K562 (cell line): ENCODE measurements around the gene ID1. TPM values are rescaled to one million over a fixed set of nuclear protein-coding genes. Genes with fewer than 3 reads are reported as not detected.

Source experiments
- CCNT2 ChIP-seq: IDR thresholded peaks from 2 replicates; pipeline ENCODE4 v1.6.1; 2011; ENCODE audit warnings: borderline replicate concordance, low read depth, mild to moderate bottlenecking, moderate library complexity, mixed read lengths, low read length; ENCODE audit not compliant: insufficient read length; ENCODE audit errors: extremely low read depth
- HNRNPLL ChIP-seq: fragments of 200-400 bp; formaldehyde crosslinking; IDR thresholded peaks from 2 replicates; pipeline ENCODE4 v1.6.1; 2017; ENCODE audit warnings: low read length, low read depth, mild to moderate bottlenecking; ENCODE audit not compliant: poor library complexity, severe bottlenecking
- ILK ChIP-seq: fragments of 450-650 bp; IDR thresholded peaks from 2 replicates; pipeline ENCODE4 v1.6.1; 2016; ENCODE audit warnings: missing genetic modification characterization, low read depth, mild to moderate bottlenecking, missing compliant biosample characterization, moderate library complexity, borderline replicate concordance
- NR0B1 ChIP-seq: fragments of 450-650 bp; IDR thresholded peaks from one replicate; pipeline ENCODE4 v1.6.1; 2018; ENCODE audit warnings: mild to moderate bottlenecking, moderate library complexity; ENCODE audit not compliant: partially characterized antibody
- TSC22D4 ChIP-seq: fragments of 450-650 bp; IDR thresholded peaks from 2 replicates; pipeline ENCODE4 v1.6.1; 2016; ENCODE audit warnings: missing genetic modification characterization, missing biosample characterization, control low read depth
- XRCC4 ChIP-seq: IDR thresholded peaks from one replicate; pipeline ENCODE4 v1.6.1; 2011; ENCODE audit not compliant: insufficient read depth, insufficient read length; ENCODE audit errors: extremely low read depth
- ZFP36 ChIP-seq: fragments of 150-350 bp; IDR thresholded peaks from 2 replicates; pipeline ENCODE4 v1.6.1; 2018; ENCODE audit warnings: low read length, low read depth; ENCODE audit not compliant: partially characterized antibody
- polyA plus RNA-seq, 8 experiments: library from polyadenylated mRNA; depleted of rRNA in 4 of 8; stranded (reverse) in 5 of 8; unstranded in 3 of 8; fragments of >200 nt; fragmentation: Nextera tagmentation in 2 of 8; fragmentation: Illumina TruSeq in 1 of 8; extraction: Ambion mirVana in 2 of 8; extraction: Trizol in 1 of 8; gene quantifications; 2 replicates each; pipeline versions ENCODE4 v1.2.1 to v1.2.3, GENCODE V29; 2011 to 2014; ENCODE audit warnings: inconsistent platforms in 1 of 8, missing spikeins in 1 of 8
- total RNA-seq, 7 experiments: library from RNA; depleted of rRNA in 6 of 7; stranded (reverse); fragments of >200 nt in 6 of 7; fragmentation: Illumina TruSeq in 2 of 7; extraction: Trizol in 2 of 7; gene quantifications; 2 replicates each; pipeline versions ENCODE4 v1.2.1 to v1.2.3, GENCODE V29; 2011 to 2021; ENCODE audit warnings: low replicate concordance in 1 of 7
- TF ChIP-seq, protein P1 (sequence below), 2 experiments: fragments of 200-800 bp in 1 of 2; sonication (Bioruptor generic) in 1 of 2; sonication (generic) in 1 of 2; formaldehyde crosslinking in 1 of 2; IDR thresholded peaks in 1 of 2; conservative IDR thresholded peaks in 1 of 2; 2 replicates each; pipeline versions ENCODE4 v1.5.0 to v1.6.1; 2016 to 2020; ENCODE audit warnings: missing compliant biosample characterization in 1 of 2, missing genetic modification characterization in 1 of 2, missing genetic modification reagents in 1 of 2
- TF ChIP-seq, protein P2 (sequence below): fragments of 200-600 bp; sonication (generic); IDR thresholded peaks from one replicate; pipeline ENCODE4 v1.6.1; 2012; ENCODE audit warnings: mild to moderate bottlenecking, low read depth, low read length, inconsistent platforms

ID1 gene
- total and polyA plus RNA-seq, 9 of the 15 experiments (the other 6 are each of a cell fraction or from before 2014, with no cell fraction given): 1.4 to 358 (median 65.0) TPM

DNA sequence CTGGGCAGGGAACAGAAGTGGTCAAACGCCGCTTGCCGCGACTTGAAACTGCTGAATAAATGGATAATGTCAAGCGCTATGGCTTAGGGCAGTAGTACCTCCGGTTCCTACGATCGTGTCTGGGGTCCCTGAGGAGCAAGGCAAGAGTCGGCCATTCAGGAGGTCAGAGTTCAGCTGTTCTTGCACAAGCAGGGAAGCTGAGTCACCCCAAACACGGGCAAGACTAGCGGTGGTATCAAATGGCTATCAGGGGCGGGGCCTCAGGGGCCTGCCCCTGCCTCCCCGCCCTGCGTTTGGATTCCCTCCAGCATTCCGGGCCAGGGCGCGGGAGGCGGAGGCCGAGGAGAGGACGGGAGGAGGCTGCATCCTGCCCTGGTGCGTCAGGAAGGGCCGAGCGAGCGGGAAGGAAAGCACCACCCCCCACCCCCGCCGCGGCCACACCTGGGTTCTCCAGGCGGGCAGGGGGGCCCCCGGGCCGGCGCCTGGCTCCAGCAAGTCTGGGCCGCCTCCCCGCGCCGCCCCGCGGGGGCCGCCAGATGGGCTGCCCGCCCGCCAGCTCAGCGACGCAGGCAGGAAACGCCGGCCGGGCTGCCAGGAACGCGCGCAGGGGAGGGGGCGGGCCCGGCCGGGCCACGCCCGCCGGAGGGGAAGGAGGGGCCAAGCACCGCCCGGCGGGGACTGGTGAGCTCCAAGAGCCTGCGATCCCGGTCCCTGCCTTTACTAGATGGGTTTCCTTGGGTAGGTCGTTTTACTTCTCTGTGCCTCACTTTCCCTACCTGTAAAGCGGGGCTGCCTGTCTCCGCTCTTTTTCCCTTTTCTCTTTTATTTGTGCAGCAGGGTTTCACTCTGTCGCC is 32.2 kb upstream of the ID1 start (continued):
- TF ChIP-seq, protein P1, sequence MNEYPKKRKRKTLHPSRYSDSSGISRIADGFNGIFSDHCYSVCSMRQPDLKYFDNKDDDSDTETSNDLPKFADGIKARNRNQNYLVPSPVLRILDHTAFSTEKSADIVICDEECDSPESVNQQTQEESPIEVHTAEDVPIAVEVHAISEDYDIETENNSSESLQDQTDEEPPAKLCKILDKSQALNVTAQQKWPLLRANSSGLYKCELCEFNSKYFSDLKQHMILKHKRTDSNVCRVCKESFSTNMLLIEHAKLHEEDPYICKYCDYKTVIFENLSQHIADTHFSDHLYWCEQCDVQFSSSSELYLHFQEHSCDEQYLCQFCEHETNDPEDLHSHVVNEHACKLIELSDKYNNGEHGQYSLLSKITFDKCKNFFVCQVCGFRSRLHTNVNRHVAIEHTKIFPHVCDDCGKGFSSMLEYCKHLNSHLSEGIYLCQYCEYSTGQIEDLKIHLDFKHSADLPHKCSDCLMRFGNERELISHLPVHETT (CRISPR knock-in tag; conservative IDR thresholded peaks at IDR 0.05 in 1 of 2, IDR thresholded peaks at IDR 0.05 in 1 of 2): peak in 1 of 2 experiments; percentile 96; a peak in 2 of 4 replicates
- no peak for TF ChIP-seq NR0B1
- TF ChIP-seq ZFP36: no peak
- TF ChIP-seq XRCC4: no peak
- TF ChIP-seq, protein P2, sequence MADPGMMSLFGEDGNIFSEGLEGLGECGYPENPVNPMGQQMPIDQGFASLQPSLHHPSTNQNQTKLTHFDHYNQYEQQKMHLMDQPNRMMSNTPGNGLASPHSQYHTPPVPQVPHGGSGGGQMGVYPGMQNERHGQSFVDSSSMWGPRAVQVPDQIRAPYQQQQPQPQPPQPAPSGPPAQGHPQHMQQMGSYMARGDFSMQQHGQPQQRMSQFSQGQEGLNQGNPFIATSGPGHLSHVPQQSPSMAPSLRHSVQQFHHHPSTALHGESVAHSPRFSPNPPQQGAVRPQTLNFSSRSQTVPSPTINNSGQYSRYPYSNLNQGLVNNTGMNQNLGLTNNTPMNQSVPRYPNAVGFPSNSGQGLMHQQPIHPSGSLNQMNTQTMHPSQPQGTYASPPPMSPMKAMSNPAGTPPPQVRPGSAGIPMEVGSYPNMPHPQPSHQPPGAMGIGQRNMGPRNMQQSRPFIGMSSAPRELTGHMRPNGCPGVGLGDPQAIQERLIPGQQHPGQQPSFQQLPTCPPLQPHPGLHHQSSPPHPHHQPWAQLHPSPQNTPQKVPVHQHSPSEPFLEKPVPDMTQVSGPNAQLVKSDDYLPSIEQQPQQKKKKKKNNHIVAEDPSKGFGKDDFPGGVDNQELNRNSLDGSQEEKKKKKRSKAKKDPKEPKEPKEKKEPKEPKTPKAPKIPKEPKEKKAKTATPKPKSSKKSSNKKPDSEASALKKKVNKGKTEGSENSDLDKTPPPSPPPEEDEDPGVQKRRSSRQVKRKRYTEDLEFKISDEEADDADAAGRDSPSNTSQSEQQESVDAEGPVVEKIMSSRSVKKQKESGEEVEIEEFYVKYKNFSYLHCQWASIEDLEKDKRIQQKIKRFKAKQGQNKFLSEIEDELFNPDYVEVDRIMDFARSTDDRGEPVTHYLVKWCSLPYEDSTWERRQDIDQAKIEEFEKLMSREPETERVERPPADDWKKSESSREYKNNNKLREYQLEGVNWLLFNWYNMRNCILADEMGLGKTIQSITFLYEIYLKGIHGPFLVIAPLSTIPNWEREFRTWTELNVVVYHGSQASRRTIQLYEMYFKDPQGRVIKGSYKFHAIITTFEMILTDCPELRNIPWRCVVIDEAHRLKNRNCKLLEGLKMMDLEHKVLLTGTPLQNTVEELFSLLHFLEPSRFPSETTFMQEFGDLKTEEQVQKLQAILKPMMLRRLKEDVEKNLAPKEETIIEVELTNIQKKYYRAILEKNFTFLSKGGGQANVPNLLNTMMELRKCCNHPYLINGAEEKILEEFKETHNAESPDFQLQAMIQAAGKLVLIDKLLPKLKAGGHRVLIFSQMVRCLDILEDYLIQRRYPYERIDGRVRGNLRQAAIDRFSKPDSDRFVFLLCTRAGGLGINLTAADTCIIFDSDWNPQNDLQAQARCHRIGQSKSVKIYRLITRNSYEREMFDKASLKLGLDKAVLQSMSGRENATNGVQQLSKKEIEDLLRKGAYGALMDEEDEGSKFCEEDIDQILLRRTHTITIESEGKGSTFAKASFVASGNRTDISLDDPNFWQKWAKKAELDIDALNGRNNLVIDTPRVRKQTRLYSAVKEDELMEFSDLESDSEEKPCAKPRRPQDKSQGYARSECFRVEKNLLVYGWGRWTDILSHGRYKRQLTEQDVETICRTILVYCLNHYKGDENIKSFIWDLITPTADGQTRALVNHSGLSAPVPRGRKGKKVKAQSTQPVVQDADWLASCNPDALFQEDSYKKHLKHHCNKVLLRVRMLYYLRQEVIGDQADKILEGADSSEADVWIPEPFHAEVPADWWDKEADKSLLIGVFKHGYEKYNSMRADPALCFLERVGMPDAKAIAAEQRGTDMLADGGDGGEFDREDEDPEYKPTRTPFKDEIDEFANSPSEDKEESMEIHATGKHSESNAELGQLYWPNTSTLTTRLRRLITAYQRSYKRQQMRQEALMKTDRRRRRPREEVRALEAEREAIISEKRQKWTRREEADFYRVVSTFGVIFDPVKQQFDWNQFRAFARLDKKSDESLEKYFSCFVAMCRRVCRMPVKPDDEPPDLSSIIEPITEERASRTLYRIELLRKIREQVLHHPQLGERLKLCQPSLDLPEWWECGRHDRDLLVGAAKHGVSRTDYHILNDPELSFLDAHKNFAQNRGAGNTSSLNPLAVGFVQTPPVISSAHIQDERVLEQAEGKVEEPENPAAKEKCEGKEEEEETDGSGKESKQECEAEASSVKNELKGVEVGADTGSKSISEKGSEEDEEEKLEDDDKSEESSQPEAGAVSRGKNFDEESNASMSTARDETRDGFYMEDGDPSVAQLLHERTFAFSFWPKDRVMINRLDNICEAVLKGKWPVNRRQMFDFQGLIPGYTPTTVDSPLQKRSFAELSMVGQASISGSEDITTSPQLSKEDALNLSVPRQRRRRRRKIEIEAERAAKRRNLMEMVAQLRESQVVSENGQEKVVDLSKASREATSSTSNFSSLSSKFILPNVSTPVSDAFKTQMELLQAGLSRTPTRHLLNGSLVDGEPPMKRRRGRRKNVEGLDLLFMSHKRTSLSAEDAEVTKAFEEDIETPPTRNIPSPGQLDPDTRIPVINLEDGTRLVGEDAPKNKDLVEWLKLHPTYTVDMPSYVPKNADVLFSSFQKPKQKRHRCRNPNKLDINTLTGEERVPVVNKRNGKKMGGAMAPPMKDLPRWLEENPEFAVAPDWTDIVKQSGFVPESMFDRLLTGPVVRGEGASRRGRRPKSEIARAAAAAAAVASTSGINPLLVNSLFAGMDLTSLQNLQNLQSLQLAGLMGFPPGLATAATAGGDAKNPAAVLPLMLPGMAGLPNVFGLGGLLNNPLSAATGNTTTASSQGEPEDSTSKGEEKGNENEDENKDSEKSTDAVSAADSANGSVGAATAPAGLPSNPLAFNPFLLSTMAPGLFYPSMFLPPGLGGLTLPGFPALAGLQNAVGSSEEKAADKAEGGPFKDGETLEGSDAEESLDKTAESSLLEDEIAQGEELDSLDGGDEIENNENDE: no peak
- TF ChIP-seq CCNT2: peak; percentile 99
- TF ChIP-seq ILK: no peak
- peak; percentile 51 for TF ChIP-seq HNRNPLL
- TF ChIP-seq TSC22D4 (tag): no peak
